Smooth muscle cell (in vitro differentiated cells): Measurements from ENCODE around the gene DLG1. TPM values are rescaled to one million over a fixed set of nuclear protein-coding genes. Genes with fewer than 3 reads are reported as not detected.

Source experiments
- DNase-seq: peaks from one replicate; lab custom pipeline; 2025; ENCODE audit not compliant: unreplicated experiment; lab: John Stamatoyannopoulos, UW
- H2AFZ ChIP-seq: fragments of 200-600 bp; sonication (generic); 2 replicates; pipeline ENCODE4 v1.6.0; 2016; ENCODE audit warnings: antibody characterized with exemption, low read depth, mild to moderate bottlenecking
- H3F3A ChIP-seq: fragments of 200-600 bp; sonication (generic); 2 replicates; pipeline ENCODE4 v1.6.0; 2017; ENCODE audit warnings: antibody characterized with exemption, low read depth
- H3K27ac ChIP-seq: fragments of 200-600 bp; sonication (generic); 2 replicates; pipeline ENCODE4 v1.5.1; 2016; ENCODE audit warnings: low read depth, mild to moderate bottlenecking
- H3K27me3 ChIP-seq: fragments of 200-600 bp; sonication (generic); 2 replicates; pipeline ENCODE4 v1.6.1; 2016; ENCODE audit warnings: low read depth, mild to moderate bottlenecking
- H3K36me3 ChIP-seq: fragments of 200-600 bp; sonication (generic); 2 replicates; pipeline ENCODE4 v1.5.1; 2016; ENCODE audit warnings: low read depth
- H3K4me1 ChIP-seq: fragments of 200-600 bp; sonication (generic); 2 replicates; pipeline ENCODE4 v1.5.1; 2016; ENCODE audit warnings: low read depth
- H3K4me2 ChIP-seq: fragments of 200-600 bp; sonication (generic); 2 replicates; pipeline ENCODE4 v1.6.0; 2016; ENCODE audit warnings: mild to moderate bottlenecking
- H3K4me3 ChIP-seq: fragments of 200-600 bp; sonication (generic); 2 replicates; pipeline ENCODE4 v1.5.1; 2016; ENCODE audit warnings: mild to moderate bottlenecking
- H3K79me2 ChIP-seq: fragments of 200-600 bp; sonication (generic); 2 replicates; pipeline ENCODE4 v1.6.0; 2016; ENCODE audit warnings: low read depth, mild to moderate bottlenecking
- H3K9ac ChIP-seq: fragments of 200-600 bp; sonication (generic); 2 replicates; pipeline ENCODE4 v1.6.0; 2016; ENCODE audit warnings: low read depth
- H3K9me3 ChIP-seq: fragments of 200-600 bp; sonication (generic); replicated peaks from 2 replicates; pipeline ENCODE4 v1.5.1; 2016; ENCODE audit warnings: low read depth
- H4K20me1 ChIP-seq: fragments of 200-600 bp; sonication (generic); 2 replicates; pipeline ENCODE4 v1.6.0; 2016; ENCODE audit warnings: low read depth
- CTCF ChIP-seq: fragments of 200-600 bp; sonication (generic); IDR thresholded peaks from 2 replicates; pipeline ENCODE4 v1.5.1; 2017; ENCODE audit warnings: borderline replicate concordance, mild to moderate bottlenecking, antibody characterized with exemption; ENCODE audit not compliant: insufficient read depth, poor library complexity, severe bottlenecking
- WGBS: methylation state at CpG from one replicate; pipeline ENCODE4 v1.1.7; 2016; ENCODE audit warnings: low lambda C conversion rate; 5-methylcytosine and 5-hydroxymethylcytosine counted together
- polyA plus RNA-seq: library from polyadenylated mRNA; unstranded; fragments of >200 nt; fragmentation: Nextera tagmentation; extraction: Ambion mirVana; gene quantifications from 2 replicates; pipeline ENCODE4 v1.2.1, GENCODE V29; 2016
- total RNA-seq: library from RNA; depleted of rRNA; stranded (reverse); fragments of >200 nt; gene quantifications from 2 replicates; pipeline ENCODE4 v1.2.3, GENCODE V29; 2014

Gene DLG1
- total and polyA plus RNA-seq, 2 experiments from 2014 or later: 23.5 to 69.0 TPM

GRCh38 chr3:197317250-197317963 is 19.0 kb upstream of the DLG1 start:
- Histone ChIP-seq H3K4me3 (no peak overlapping the region), H3K9me3 (no peaks in the 10 kb centered on the region), H3K9ac (no peak overlapping the region), H3K27me3 (no peaks in the 10 kb centered on the region), H3F3A (peaks cover 9% of the 10 kb centered on the region), H2AFZ (no peak overlapping the region), H3K36me3 (no peaks in the 10 kb centered on the region), H3K4me1 (no peaks in the 10 kb centered on the region), H3K27ac (peak overlapping the region; percentile 46), H4K20me1 (no peaks in the 10 kb centered on the region), H3K4me2 (peak overlapping the region; percentile 63), H3K79me2 (no peaks in the 10 kb centered on the region)
- TF ChIP-seq CTCF: no peak
- no peak for DNase-seq
- 46% methylated on average over 9 of the region's 9 CpGs for WGBS

GRCh38 chr3:197312431-197312830 is 14.0 kb upstream of the DLG1 start:
- H3K27ac ChIP-seq: no peak overlapping the region
- H3K79me2 ChIP-seq: no peaks in the 10 kb centered on the region
- no peak for DNase-seq
- no peak for TF ChIP-seq CTCF
- H3F3A ChIP-seq: no peaks in the 10 kb centered on the region
- no peaks in the 10 kb centered on the region for H3K9me3 ChIP-seq
- no peak overlapping the region for H3K4me3 ChIP-seq
- no peak overlapping the region for H3K9ac ChIP-seq
- H3K4me2 ChIP-seq: no peak overlapping the region
- H2AFZ ChIP-seq: no peak overlapping the region
- H4K20me1 ChIP-seq: no peaks in the 10 kb centered on the region
- no peaks in the 10 kb centered on the region for H3K36me3 ChIP-seq
- no peaks in the 10 kb centered on the region for H3K27me3 ChIP-seq
- 96% methylated on average over 1 of the region's 1 CpG for WGBS
- H3K4me1 ChIP-seq: peaks cover 13% of the 10 kb centered on the region

DNA sequence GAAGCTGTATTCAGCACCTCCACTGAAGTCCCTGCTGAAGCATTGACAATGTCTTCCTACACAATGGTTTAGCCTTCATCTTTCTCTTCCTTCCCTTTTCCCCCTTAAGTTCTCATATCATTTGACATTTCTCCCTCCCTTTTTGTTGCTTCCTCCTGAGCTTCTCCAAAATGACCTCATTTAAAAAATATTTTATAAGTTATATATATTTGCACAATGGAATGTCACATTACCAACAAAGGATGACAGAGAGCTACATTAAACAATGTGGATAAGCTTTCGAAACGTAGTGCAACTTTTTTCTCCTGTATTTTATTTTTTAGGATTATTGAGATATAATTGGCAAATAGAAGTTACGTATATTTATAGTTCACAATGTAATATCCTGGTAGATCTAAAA is 13.2 kb upstream of the DLG1 start:
- Histone ChIP-seq H3K9me3 (no peaks in the 10 kb centered on the region), H3K79me2 (no peaks in the 10 kb centered on the region), H3K27ac (no peak overlapping the region), H4K20me1 (no peaks in the 10 kb centered on the region), H3K4me2 (no peak overlapping the region), H2AFZ (no peak overlapping the region), H3K9ac (no peak overlapping the region), H3K4me3 (no peak overlapping the region), H3K27me3 (no peaks in the 10 kb centered on the region), H3K36me3 (no peaks in the 10 kb centered on the region), H3F3A (peaks cover 4% of the 10 kb centered on the region), H3K4me1 (peaks cover 13% of the 10 kb centered on the region)
- DNase-seq: no peak
- 100% methylated on average over 3 of the region's 3 CpGs for WGBS
- TF ChIP-seq CTCF: no peak
